ENCODE results near the gene NDUFS6.

- peak; percentile 21; the same call in 1 of the 2 replicates for TF ChIP-seq CTCF (conservative IDR thresholded peaks at IDR 0.05; ENCODE audit: low read depth, low read length)
- no peak for TF ChIP-seq EZH2 (IDR thresholded peaks at IDR 0.05; ENCODE audit: low read length, unreplicated experiment)
These were observed 23.1 kb downstream of the NDUFS6 start for GRCh38 chr5:1824109-1824821.
